MM.1S (cell line): ENCODE data around the gene DCLK1.

Experiments
- CTCF ChIP-seq: fragments of 300-600 bp; sonication (generic); IDR thresholded peaks from 2 replicates; pipeline ENCODE4 v1.5.1; 2016; ENCODE audit warnings: antibody characterized with exemption, low read length, mixed read lengths
- EZH2 ChIP-seq: fragments of 300-600 bp; sonication (generic); optimal IDR thresholded peaks from 2 replicates; pipeline ENCODE3; 2017; ENCODE audit warnings: low read depth, mild to moderate bottlenecking, antibody characterized with exemption, low read length, mixed read lengths
- EZH2phosphoT487 ChIP-seq: fragments of 300-600 bp; sonication (generic); IDR thresholded peaks from 2 replicates; pipeline ENCODE4 v1.6.1; 2018; ENCODE audit warnings: antibody characterized with exemption, low read length

GRCh38 chr13:35843272-35843671, 287.9 kb downstream of the DCLK1 start:
- TF ChIP-seq CTCF (no peak), EZH2phosphoT487 (no peak), EZH2 (no peak)
